Cerebellar cortex (tissue), 1 donor: ENCODE results near the gene HS3ST2.
"Not testable (repeated sequence)": the region's sequence is repeated elsewhere in the genome, so short reads cannot be mapped to it uniquely, and the experiment has no call there.

Experiments
- DNase-seq: peaks from one replicate; pipeline ENCODE4 v3.0.0-alpha.2; 2015; ENCODE audit warnings: low spot score

HS3ST2 gene

GRCh38 chr16:22813223-22813947 is 577 bp upstream of the HS3ST2 start:
- DNase-seq, result peak; percentile 17

- no peak for DNase-seq
Observed at GRCh38 chr16:22814711-22815105, 746 bp downstream of the HS3ST2 start.

- no peak for DNase-seq
Observed at GRCh38 chr16:22815863-22816262, 1.9 kb downstream of the HS3ST2 start.

GRCh38 chr16:22816475-22816874 is 2.5 kb downstream of the HS3ST2 start:
- no peak for DNase-seq

- not testable (repeated sequence) for DNase-seq
Observed at GRCh38 chr16:22818736-22819135, 4.8 kb downstream of the HS3ST2 start.

- no peak for DNase-seq
Observed at GRCh38 chr16:22838681-22839080, 24.7 kb downstream of the HS3ST2 start.

GRCh38 chr16:22842031-22842430 is 28.1 kb downstream of the HS3ST2 start:
- DNase-seq, result not testable (repeated sequence)

GRCh38 chr16:22843122-22843521 is 29.2 kb downstream of the HS3ST2 start:
- DNase-seq, result no peak

- no peak for DNase-seq
Observed at GRCh38 chr16:22843856-22844255, 29.9 kb downstream of the HS3ST2 start.

GRCh38 chr16:22844416-22844815 is 30.5 kb downstream of the HS3ST2 start:
- DNase-seq, result no peak

- DNase-seq, result no peak
Observed at GRCh38 chr16:22847100-22847499, 33.1 kb downstream of the HS3ST2 start.

- no peak for DNase-seq
Observed at GRCh38 chr16:22847690-22848089, 33.7 kb downstream of the HS3ST2 start.

- DNase-seq, result no peak
Observed at GRCh38 chr16:22848451-22848850, 34.5 kb downstream of the HS3ST2 start.

- no peak for DNase-seq
Observed at GRCh38 chr16:22849517-22849916, 35.6 kb downstream of the HS3ST2 start.

- no peak for DNase-seq
Observed at GRCh38 chr16:22855231-22855630, 41.3 kb downstream of the HS3ST2 start.

- no peak for DNase-seq
Observed at GRCh38 chr16:22857296-22858025, 43.5 kb downstream of the HS3ST2 start.

- no peak for DNase-seq
Observed at GRCh38 chr16:22859925-22860324, 46.0 kb downstream of the HS3ST2 start.

GRCh38 chr16:22861580-22861979 is 47.6 kb downstream of the HS3ST2 start:
- DNase-seq, result no peak

GRCh38 chr16:22862046-22862445 is 48.1 kb downstream of the HS3ST2 start:
- DNase-seq, result no peak

- no peak for DNase-seq
Observed at GRCh38 chr16:22864375-22864774, 50.4 kb downstream of the HS3ST2 start.

- DNase-seq, result no peak
Observed at GRCh38 chr16:22868593-22869224, 54.7 kb downstream of the HS3ST2 start.

- no peak for DNase-seq
Observed at GRCh38 chr16:22871861-22872260, 57.9 kb downstream of the HS3ST2 start.

GRCh38 chr16:22874394-22874793 is 60.4 kb downstream of the HS3ST2 start:
- peak; percentile 92 for DNase-seq
